HG02973 (cell line): ENCODE results near the gene ZNF790.
A peak's percentile ranks its signal among the peaks of the same experiment; 100 is the strongest.
"Not testable (repeated sequence)": the region's sequence is repeated elsewhere in the genome, so short reads cannot be mapped to it uniquely, and the experiment has no call there.

Experiments used
- ATAC-seq: cut with Tn5 transposase; IDR thresholded peaks from one replicate; pipeline ENCODE4 v1.9.1; 2021; ENCODE audit warnings: moderate library complexity; ENCODE audit not compliant: unreplicated experiment

The ZNF790 gene

GRCh38 chr19:36837906-36838783, at the start of gene ZNF790:
Gene ZNF790 (minus strand): TSS chr19:36838387. CDS start chr19:36825619, 12,768 bp downstream.
- peak; percentile 86 for ATAC-seq

DNA sequence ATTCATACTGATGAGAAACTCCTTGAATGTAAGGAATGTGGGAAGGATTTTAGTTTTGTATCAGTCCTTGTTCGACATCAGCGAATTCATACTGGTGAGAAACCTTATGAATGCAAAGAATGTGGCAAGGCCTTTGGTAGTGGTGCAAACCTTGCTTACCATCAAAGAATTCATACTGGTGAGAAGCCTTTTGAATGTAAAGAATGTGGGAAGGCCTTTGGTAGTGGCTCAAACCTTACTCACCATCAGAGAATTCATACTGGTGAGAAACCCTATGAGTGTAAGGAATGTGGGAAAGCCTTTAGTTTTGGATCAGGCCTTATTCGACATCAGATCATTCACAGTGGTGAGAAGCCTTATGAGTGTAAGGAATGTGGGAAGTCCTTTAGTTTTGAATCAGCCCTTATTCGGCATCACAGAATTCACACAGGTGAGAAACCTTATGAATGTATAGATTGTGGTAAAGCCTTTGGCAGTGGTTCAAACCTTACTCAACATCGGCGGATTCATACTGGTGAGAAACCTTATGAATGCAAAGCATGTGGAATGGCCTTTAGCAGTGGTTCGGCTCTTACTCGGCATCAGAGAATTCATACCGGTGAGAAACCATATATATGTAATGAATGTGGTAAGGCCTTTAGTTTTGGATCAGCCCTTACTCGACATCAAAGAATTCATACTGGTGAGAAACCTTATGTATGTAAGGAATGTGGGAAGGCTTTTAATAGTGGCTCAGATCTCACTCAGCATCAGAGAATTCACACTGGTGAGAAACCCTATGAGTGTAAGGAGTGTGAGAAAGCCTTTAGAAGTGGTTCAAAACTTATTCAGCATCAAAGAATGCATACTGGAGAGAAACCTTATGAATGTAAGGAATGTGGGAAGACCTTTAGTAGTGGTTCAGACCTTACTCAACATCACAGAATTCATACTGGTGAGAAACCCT, 39.1 kb upstream of the ZNF790 start:
- no peak for ATAC-seq

DNA sequence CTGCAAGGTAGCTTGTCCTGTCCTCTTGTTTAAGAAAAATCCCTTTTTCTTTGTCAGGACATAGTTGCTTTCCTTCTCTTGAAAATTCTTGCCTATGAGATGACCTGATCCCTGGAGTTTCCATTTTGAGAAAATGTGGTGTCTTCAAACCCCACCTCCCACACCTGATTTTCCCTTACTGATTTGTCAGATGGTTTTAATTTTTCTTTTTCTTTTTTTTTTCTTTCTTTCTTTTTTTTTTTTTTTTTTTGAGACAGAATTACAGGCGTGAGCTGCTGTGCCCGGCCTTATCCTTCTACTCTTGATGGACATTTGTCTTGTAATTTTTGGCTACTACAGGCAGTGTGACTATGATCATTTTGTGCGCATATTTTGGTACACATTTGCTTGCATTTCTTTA, 13.7 kb upstream of the ZNF790 start:
- ATAC-seq = no peak

DNA sequence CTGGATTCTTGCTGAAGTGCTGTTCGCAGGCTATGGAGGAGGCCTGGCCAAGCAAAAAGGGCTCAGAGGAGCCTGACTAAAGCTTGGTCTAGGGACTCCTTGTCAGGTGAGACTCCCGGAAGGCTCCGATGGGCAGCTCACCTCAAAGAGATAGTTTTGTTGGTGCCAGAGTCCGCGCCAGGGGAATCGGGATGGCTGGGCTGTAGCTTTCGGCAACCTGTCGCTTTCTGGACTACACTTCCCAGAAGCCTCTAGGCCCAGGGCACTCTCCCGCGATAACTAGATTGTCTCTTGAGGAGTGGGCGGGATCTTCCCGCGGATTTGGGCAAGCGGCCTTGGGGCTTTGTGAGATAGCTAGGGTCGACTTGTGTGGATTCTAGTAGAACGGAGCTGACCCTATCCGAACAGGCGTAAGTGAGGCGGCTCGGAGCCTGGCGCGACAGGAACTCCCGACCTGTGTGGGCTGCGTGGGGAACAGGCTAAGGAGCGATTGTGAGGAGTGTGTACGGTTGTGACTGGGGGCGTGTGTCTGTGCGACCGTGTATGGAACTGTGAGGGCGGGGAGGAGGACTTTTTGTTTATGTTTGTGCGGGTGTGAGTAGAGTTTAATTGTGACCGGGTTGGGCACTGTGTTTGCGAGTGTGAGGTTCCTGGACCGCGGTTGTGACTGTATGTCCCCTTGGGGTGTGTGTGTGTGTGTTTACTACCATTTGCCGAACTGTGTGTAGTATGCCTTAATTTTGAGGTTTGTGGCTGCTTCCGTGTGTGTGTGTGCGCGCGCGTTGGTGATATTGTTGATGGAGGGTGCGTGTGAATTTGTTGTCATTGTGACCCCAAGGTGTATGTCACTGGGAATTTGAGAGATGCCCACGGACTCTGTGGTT, 12.6 kb upstream of the ZNF790 start, which contains the start of gene ZNF345:
Gene ZNF345, plus strand, starts transcription at position 318 of the 884 bp plus-strand sequence. CDS start 25,955 bp downstream, outside the sequence.
- ATAC-seq = peak; percentile 76

DNA sequence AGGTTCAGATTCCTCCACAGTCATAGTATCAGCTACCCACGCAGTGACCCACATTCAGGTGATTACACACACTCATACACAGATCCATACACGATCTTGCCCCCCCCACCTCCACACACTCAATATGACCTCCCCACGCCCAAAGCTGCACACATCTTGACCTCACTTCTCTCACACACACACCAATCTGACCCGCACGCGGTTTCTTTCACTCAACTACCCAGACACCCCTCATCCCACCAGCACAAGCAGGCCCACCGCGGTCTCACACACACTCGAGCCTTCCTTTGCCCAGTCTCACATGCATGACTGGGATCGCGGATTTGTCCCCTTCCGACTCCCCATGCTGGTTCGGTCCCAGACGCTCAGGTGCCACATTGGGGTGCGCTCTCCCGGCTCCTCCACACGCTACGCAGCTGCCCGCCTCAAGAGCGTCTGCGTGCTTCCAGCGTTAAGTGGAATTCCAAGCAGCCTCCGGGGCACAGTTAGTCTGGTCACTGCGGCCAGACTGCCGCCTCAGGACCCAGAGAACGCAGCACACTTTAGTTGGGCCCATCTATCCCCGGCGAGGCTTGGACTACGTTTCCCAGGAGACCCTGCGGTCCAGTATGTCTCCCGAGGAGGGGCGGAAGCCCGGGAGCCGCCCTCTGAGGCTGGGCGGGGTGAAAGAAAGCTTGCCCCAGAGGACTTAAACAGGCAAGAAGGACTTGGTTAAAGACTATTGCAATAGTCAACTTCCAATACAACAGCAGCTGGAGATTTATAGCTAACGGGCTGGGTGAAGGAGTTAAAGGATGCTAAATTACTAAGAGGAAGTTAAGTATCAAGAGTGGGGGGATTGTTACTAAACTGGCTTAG, 11.7 kb upstream of the ZNF790 start:
- peak; percentile 80 for ATAC-seq

DNA sequence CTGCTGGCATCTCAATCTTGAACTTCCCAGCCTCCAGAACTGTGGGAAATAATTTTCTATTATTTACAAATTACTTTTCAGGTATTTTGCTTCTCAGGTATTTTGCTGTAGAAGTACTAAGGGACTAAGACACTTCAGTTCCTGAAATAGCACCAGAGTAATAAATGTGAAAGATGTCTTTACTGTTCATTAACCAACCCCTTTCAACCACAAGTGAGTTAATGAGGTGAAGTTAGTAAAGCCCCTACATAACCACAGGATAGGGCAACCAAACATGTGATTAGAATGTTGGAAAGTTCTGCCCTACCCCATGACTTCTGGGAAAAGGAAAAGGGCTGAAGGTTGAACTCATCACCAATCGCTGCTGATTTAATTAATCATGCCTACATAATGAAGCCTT, 9.8 kb upstream of the ZNF790 start:
- ATAC-seq = no peak

DNA sequence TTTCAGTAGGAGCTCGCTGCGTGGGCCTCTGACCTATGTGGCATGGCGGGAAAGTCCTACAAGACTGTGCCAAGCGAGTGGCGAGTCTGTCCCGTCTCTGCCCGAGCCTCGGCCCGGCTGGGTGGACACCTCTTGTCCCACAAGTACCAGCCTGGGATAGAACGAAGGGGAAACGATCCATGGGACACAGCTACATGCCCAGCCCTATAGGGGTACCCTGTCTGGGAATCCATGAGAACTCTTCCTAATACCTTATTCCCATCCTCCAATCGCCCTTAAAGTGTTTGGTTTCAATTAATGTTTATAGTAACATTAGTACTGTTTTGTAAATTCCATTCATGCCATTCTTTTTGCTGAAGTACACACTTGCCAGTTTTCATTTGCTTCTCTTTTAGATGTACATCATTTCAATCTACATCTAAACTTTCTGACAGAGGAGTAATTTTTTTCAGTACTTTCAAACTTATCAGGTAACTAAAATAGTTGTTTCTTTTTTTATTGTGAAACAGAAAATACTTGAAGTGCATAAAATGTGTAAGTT, 667 bp upstream of the ZNF790 start:
- ATAC-seq = no peak

DNA sequence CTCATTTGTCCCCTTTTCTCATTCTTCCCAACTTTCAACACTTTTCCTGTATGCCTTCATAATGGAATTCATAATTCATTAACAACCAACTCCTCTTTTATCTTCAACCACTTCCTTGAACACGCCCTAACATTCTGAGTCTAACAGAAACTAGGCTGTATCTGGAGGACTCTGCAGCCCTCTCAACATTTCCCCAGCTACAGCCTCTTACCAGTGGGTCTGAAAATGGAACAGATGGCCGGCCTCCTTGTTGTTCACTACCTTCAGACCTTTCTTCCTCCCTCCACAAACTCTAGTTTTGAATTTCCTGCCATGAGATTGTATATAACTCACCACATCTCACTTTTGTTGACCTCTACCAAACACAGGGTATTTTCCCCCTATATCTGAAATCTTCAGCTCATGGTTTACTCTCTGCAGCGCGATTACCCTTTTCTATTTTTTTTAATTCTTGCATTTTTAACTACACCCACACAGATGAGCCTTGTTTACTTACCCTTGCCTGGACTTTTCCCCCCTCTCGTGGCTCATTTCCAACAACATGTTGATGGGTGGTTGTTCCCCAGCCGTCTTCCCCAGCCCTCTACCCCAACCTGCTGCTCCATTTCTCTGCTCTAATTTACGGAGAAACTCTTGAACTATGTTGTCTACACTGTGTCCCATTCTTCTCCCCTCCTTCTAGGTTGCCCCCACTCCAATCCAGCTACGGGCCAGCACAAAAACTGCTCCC, 846 bp downstream of the ZNF790 start:
- no peak for ATAC-seq

DNA sequence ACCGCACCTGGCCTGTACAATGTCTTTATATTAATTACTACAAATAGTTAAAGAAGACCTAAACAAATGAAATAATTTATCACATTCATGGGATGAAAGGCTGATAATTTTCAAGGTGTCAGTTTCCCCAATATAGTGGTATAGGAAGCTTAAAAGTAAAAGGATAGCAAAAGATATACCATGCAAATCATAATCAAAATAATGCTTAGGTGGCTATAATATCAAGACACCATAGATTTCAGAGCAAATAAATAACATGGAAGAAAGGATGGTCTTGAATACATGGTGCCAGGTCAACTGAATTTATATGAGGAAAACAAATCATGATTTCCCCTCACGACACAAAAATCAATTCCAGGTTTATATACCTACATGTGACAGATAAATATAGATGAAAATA, 4.8 kb downstream of the ZNF790 start:
- ATAC-seq = no peak

GRCh38 chr19:36821758-36822157, 16.4 kb downstream of the ZNF790 start:
- no peak for ATAC-seq

- no peak for ATAC-seq
Observed at GRCh38 chr19:36819130-36819630, 19.0 kb downstream of the ZNF790 start.

- no peak for ATAC-seq
Observed at GRCh38 chr19:36807029-36807428, 31.2 kb downstream of the ZNF790 start.

GRCh38 chr19:36805364-36805763, 32.8 kb downstream of the ZNF790 start:
- no peak for ATAC-seq

DNA sequence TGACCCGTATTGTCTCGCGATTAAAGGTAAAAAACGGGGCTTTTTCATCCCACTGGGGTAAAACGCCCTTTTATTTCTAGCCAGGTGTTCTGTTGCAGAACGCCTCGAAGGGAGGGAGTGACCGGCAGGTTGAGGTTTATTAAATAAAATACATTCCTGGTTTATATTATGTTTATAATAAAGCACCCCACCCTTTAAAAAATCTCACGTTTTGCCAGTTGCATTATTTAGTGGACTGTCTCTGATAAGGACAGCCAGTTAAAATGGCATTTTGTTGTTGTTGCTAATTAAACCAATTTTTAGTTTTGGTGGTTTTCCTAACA, 40.4 kb downstream of the ZNF790 start:
- no peak for ATAC-seq

DNA sequence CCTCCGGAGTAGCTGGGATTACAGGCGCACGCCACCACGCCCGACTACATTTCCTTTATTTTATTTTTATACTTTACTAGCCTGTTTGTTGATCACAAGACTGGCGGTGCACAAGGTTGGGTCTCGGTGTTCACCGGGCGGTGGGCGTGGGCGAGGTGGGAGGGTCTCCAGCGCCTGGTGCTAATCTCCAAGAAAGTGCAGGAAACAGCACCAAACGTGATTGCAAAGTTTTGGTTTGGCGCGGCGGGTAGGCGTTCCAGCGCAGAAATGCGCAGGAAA, 41.5 kb downstream of the ZNF790 start:
- no peak for ATAC-seq

DNA sequence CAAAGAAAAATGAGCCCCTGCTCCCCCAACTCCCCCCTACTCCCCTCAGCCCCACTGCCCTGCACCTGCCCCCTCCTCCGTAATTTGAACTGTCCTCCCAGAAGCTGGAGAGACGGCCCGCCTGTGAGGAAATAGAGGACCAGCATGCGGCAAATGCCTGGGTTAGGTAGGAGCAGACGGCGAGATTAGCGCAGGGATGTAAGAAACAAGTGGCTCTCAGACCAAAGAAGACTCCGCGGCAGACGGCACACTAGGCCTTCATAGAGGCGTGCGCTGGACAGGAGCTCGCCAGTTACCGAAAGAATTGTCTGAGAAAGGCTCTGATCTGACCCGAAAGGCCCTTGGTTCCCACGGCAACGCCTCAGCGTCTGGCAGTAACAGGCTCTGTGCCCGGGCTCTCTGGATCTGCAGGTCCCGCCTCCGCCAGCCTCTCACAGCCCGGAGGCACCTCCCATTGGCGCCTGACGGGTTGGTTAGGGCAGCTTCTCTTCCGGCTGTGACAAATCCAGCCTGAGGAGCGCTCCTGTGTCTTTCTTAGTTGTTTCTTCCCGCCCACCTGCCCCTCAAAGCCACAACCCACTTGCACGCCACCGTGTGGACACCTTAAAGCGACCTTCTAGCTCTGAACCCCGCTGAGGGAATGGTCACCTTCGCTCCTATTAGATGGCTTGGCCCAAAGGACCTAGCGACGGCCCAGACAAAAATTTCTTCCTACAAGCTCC, 46.6 kb downstream of the ZNF790 start:
- not testable (repeated sequence) for ATAC-seq

DNA sequence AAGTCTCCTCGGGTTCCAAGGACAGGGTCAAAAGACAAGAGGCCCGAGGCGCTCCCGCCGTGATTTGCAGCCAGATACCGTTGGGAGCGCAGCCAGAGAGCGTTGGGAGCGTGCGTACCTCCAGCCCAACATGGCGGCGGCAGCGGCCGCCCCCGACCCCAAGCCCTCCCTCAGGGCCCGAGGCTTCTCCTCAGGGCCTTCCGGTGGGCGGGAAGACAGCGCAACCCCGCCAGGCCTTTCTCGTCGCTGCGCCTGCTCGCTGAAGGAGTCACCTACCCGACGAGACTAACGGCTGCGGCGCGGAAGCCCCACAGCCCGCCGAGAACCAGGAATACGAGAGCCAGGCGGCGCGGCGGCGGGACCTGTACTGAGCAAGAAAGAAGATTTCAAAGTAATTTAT, 62.4 kb downstream of the ZNF790 start:
- ATAC-seq = no peak

GRCh38 chr19:36773223-36773579, 65.0 kb downstream of the ZNF790 start:
- ATAC-seq = peak; percentile 18
